Measurements from ENCODE around the gene PARM1. TPM values are rescaled to one million over a fixed set of nuclear protein-coding genes. Genes with fewer than 3 reads are reported as not detected.

Gene PARM1
- total RNA-seq, 1 donor from 2014 or later = 1.6 TPM

- Histone ChIP-seq H3K9ac (no peak overlapping the region), H3K27ac (no peak overlapping the region), H3K79me2 (ENCODE audit: low read depth) (no peaks in the 10 kb centered on the region), H3F3A (ENCODE audit: low read depth) (no peaks in the 10 kb centered on the region), H3K9me3 (ENCODE audit: low read depth) (no peaks in the 10 kb centered on the region), H2AFZ (replicated peaks) (no peak overlapping the region), H4K20me1 (ENCODE audit: low read depth) (no peaks in the 10 kb centered on the region), H3K36me3 (no peaks in the 10 kb centered on the region), H3K4me2 (no peak overlapping the region), H3K4me3 (no peak overlapping the region), H3K4me1 (no peaks in the 10 kb centered on the region), H3K27me3 (no peaks in the 10 kb centered on the region)
- Mint-ChIP-seq H3K27me3 (ENCODE audit: insufficient read depth, low read depth) (no peaks in the 10 kb centered on the region), H3K27ac (no peak overlapping the region), H3K9me3 (peaks cover 10% of the 10 kb centered on the region), H3K4me1 (peaks cover 5% of the 10 kb centered on the region), H3K36me3 (no peaks in the 10 kb centered on the region), H3K4me3 (no peak overlapping the region)
- no peak for DNase-seq (ENCODE audit: low spot score)
- TF ChIP-seq EZH2phosphoT487 (IDR thresholded peaks at IDR 0.05) = no peak
- no peak for TF ChIP-seq EZH2 (IDR thresholded peaks at IDR 0.05)
- no peak for TF ChIP-seq CTCF (IDR thresholded peaks at IDR 0.05)
Measured at GRCh38 chr4:75081561-75081960, 148.6 kb downstream of the PARM1 start.

- H3K27me3 Mint-ChIP-seq (ENCODE audit: insufficient read depth, low read depth) = no peaks in the 10 kb centered on the region
- H3K4me1 ChIP-seq = no peaks in the 10 kb centered on the region
- no peak overlapping the region for H3K27ac Mint-ChIP-seq
- H3K9me3 Mint-ChIP-seq = peaks cover 2% of the 10 kb centered on the region
- no peaks in the 10 kb centered on the region for H3K36me3 ChIP-seq
- H3K36me3 Mint-ChIP-seq = no peaks in the 10 kb centered on the region
- H3K4me3 Mint-ChIP-seq = no peak overlapping the region
- TF ChIP-seq EZH2 (IDR thresholded peaks at IDR 0.05) (no peak), CTCF (IDR thresholded peaks at IDR 0.05) (no peak), EZH2phosphoT487 (IDR thresholded peaks at IDR 0.05) (no peak)
- H3K9me3 ChIP-seq (ENCODE audit: low read depth) = no peaks in the 10 kb centered on the region
- H3K4me3 ChIP-seq = no peak overlapping the region
- no peak overlapping the region for H3K9ac ChIP-seq
- H3K27ac ChIP-seq = no peak overlapping the region
- no peaks in the 10 kb centered on the region for H3K27me3 ChIP-seq
- DNase-seq (ENCODE audit: low spot score) = no peak
- H3F3A ChIP-seq (ENCODE audit: low read depth) = no peaks in the 10 kb centered on the region
- H4K20me1 ChIP-seq (ENCODE audit: low read depth) = no peaks in the 10 kb centered on the region
- H3K4me2 ChIP-seq = no peak overlapping the region
- no peaks in the 10 kb centered on the region for H3K79me2 ChIP-seq (ENCODE audit: low read depth)
- H2AFZ ChIP-seq (replicated peaks) = no peak overlapping the region
- H3K4me1 Mint-ChIP-seq = peaks cover 5% of the 10 kb centered on the region
Measured at GRCh38 chr4:75087416-75087815, 154.5 kb downstream of the PARM1 start.

GRCh38 chr4:75087865-75088264 lies 154.9 kb downstream of the PARM1 start:
- H4K20me1 ChIP-seq (ENCODE audit: low read depth) = no peaks in the 10 kb centered on the region

More at GRCh38 chr4:75087865-75088264, 154.9 kb downstream of the PARM1 start:
- no peak overlapping the region for H2AFZ ChIP-seq (replicated peaks)
- DNase-seq (ENCODE audit: low spot score) = no peak
- H3K79me2 ChIP-seq (ENCODE audit: low read depth) = no peaks in the 10 kb centered on the region
- no peaks in the 10 kb centered on the region for H3K4me1 ChIP-seq
- no peaks in the 10 kb centered on the region for H3K27me3 ChIP-seq
- no peak overlapping the region for H3K4me3 Mint-ChIP-seq
- H3K27ac ChIP-seq = no peak overlapping the region
- no peaks in the 10 kb centered on the region for H3K27me3 Mint-ChIP-seq (ENCODE audit: insufficient read depth, low read depth)
- H3K9me3 ChIP-seq (ENCODE audit: low read depth) = no peaks in the 10 kb centered on the region
- no peaks in the 10 kb centered on the region for H3F3A ChIP-seq (ENCODE audit: low read depth)
- peaks cover 2% of the 10 kb centered on the region for H3K9me3 Mint-ChIP-seq
- no peak overlapping the region for H3K4me2 ChIP-seq
- no peaks in the 10 kb centered on the region for H3K36me3 ChIP-seq
- H3K4me3 ChIP-seq = no peak overlapping the region
- peaks cover 5% of the 10 kb centered on the region for H3K4me1 Mint-ChIP-seq
- no peak overlapping the region for H3K9ac ChIP-seq
- no peak overlapping the region for H3K27ac Mint-ChIP-seq
- TF ChIP-seq EZH2phosphoT487 (IDR thresholded peaks at IDR 0.05) (no peak), EZH2 (IDR thresholded peaks at IDR 0.05) (no peak), CTCF (IDR thresholded peaks at IDR 0.05) (no peak)
- H3K36me3 Mint-ChIP-seq = no peaks in the 10 kb centered on the region
